OCI-LY1 (cell line): ENCODE measurements around the gene SCAF11.

Source experiments
- H2AFZ ChIP-seq: fragments of 200-600 bp; sonication (generic), shearing (Covaris generic); 2 replicates; pipeline ENCODE4 v1.6.0; 2014; ENCODE audit warnings: antibody characterized with exemption, mild to moderate bottlenecking, low read length
- H3F3A ChIP-seq: fragments of 200-600 bp; sonication (generic), shearing (Covaris generic); 2 replicates; pipeline ENCODE4 v1.6.0; 2014; ENCODE audit warnings: mild to moderate bottlenecking, antibody characterized with exemption, low read length, moderate library complexity; ENCODE audit not compliant: insufficient read depth
- H3K27ac ChIP-seq: fragments of 200-600 bp; sonication (generic); 2 replicates; pipeline ENCODE4 v1.5.1; 2014; ENCODE audit warnings: low read length, mixed run types, mild to moderate bottlenecking, low read depth; ENCODE audit not compliant: poor library complexity, severe bottlenecking
- H3K27me3 ChIP-seq: fragments of 200-600 bp; sonication (generic); 2 replicates; pipeline ENCODE4 v1.6.0; 2014; ENCODE audit warnings: antibody characterized with exemption, mild to moderate bottlenecking, low read length, moderate library complexity; ENCODE audit not compliant: insufficient read depth
- H3K36me3 ChIP-seq: fragments of 200-600 bp; sonication (generic); 2 replicates; pipeline ENCODE4 v1.6.1; 2014; ENCODE audit warnings: mild to moderate bottlenecking, antibody characterized with exemption, low read length, moderate library complexity, mixed read lengths; ENCODE audit not compliant: insufficient read depth
- H3K4me1 ChIP-seq: fragments of 200-600 bp; sonication (generic); 2 replicates; pipeline ENCODE4 v1.5.1; 2014; ENCODE audit warnings: mild to moderate bottlenecking, low read length, moderate library complexity; ENCODE audit not compliant: insufficient read depth, severe bottlenecking
- H3K4me2 ChIP-seq: fragments of 200-600 bp; sonication (generic), shearing (Covaris generic); 2 replicates; pipeline ENCODE4 v1.6.1; 2014; ENCODE audit warnings: low read length
- H3K4me3 ChIP-seq: fragments of 200-600 bp; sonication (generic); 2 replicates; pipeline ENCODE4 v1.5.1; 2014; ENCODE audit warnings: low read length, low read depth, mild to moderate bottlenecking, mixed read lengths; ENCODE audit not compliant: poor library complexity, severe bottlenecking
- H3K79me2 ChIP-seq: fragments of 200-600 bp; shearing (Covaris generic); 2 replicates; pipeline ENCODE4 v1.6.1; 2016; ENCODE audit warnings: mixed run types, low read length, mixed read lengths; ENCODE audit not compliant: insufficient read depth
- H3K9ac ChIP-seq: fragments of 200-600 bp; sonication (generic), shearing (Covaris generic); 2 replicates; pipeline ENCODE4 v1.6.1; 2014; ENCODE audit warnings: mild to moderate bottlenecking, low read length, mixed read lengths
- H3K9me2 ChIP-seq: fragments of 200-600 bp; sonication (generic), shearing (Covaris generic); 2 replicates; pipeline ENCODE4 v1.6.1; 2014; ENCODE audit warnings: low read depth, mild to moderate bottlenecking, low read length, mixed read lengths
- H3K9me3 ChIP-seq: fragments of 200-600 bp; shearing (Covaris generic); 2 replicates; pipeline ENCODE4 v1.6.1; 2014; ENCODE audit warnings: low read length, mixed read lengths
- H4K20me1 ChIP-seq: fragments of 200-600 bp; sonication (generic), shearing (Covaris generic); 2 replicates; pipeline ENCODE4 v1.6.0; 2016; ENCODE audit warnings: mild to moderate bottlenecking, low read length; ENCODE audit not compliant: insufficient read depth
- EZH2 ChIP-seq: fragments of 200-600 bp; sonication (generic), shearing (Covaris generic); IDR thresholded peaks from 2 replicates; pipeline ENCODE4 v1.8.0; 2017; ENCODE audit warnings: borderline replicate concordance, mixed run types, mild to moderate bottlenecking, antibody characterized with exemption, low read length, moderate library complexity, mixed read lengths
- TF ChIP-seq, protein P1 (sequence below): fragments of 200-600 bp; sonication (generic), shearing (Covaris generic); IDR thresholded peaks from 2 replicates; pipeline ENCODE4 v1.5.1; 2017; ENCODE audit warnings: mild to moderate bottlenecking, antibody characterized with exemption, low read length, moderate library complexity, mixed read lengths

Gene SCAF11

GRCh38 chr12:45883187-45883586, 107.2 kb downstream of the SCAF11 start:
- Histone ChIP-seq H2AFZ (no peak overlapping the region), H3K79me2 (no peaks in the 10 kb centered on the region), H4K20me1 (no peaks in the 10 kb centered on the region), H3K9me2 (no peaks in the 10 kb centered on the region), H3K9ac (no peak overlapping the region), H3K9me3 (peaks cover 5% of the 10 kb centered on the region; the same call in 1 of the 2 replicates), H3K36me3 (peaks cover 46% of the 10 kb centered on the region), H3K27ac (no peak overlapping the region), H3K27me3 (no peaks in the 10 kb centered on the region), H3K4me3 (no peak overlapping the region), H3F3A (no peaks in the 10 kb centered on the region), H3K4me1 (no peaks in the 10 kb centered on the region), H3K4me2 (no peak overlapping the region)
- TF ChIP-seq, protein P1, sequence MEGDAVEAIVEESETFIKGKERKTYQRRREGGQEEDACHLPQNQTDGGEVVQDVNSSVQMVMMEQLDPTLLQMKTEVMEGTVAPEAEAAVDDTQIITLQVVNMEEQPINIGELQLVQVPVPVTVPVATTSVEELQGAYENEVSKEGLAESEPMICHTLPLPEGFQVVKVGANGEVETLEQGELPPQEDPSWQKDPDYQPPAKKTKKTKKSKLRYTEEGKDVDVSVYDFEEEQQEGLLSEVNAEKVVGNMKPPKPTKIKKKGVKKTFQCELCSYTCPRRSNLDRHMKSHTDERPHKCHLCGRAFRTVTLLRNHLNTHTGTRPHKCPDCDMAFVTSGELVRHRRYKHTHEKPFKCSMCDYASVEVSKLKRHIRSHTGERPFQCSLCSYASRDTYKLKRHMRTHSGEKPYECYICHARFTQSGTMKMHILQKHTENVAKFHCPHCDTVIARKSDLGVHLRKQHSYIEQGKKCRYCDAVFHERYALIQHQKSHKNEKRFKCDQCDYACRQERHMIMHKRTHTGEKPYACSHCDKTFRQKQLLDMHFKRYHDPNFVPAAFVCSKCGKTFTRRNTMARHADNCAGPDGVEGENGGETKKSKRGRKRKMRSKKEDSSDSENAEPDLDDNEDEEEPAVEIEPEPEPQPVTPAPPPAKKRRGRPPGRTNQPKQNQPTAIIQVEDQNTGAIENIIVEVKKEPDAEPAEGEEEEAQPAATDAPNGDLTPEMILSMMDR: no peak
- TF ChIP-seq EZH2: no peak

DNA sequence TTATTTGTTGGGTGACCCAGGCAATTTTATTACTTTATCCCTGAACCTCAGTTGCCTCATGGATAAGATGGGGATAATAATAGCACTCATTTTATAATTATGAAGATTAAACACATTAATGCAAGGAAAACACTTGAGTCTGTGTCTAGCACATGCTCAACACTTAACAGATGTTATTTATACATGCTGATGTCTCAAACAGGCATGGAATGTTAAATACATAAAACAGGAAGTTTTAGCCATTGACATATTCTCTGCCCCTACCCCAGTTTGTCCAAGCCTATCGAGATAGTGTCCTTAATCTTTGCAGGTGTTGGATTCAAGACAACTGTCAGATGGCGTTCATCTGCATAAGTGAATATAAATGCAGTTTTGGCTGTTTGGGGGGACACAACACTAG, 109.8 kb downstream of the SCAF11 start:
- TF ChIP-seq, protein P1: no peak
- TF ChIP-seq EZH2: no peak

DNA sequence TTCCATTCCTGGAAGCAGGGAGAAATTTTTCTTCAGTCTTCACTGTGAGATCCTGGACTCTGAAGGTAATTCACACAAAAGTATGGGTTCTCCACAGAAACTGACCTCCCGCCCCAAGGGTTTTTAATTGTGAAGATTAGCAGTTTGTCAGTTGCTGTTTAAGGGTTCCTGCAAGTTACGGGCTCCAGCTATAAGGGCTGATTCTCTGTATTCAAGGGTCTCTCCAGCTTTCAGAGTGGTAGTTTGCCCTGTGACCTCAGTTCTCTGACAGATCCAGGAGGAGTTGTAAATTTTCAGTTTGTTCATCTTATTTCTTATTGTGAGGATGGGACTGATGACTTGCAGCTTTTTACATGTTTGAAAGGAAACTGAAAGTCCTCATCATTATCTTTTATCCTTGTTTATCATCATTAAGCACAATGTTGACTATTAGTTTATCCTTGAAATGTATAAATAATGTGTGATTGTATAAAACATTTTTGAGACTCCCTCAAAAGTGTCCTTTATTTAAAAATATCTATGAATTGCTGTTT, 110.9 kb downstream of the SCAF11 start:
- Histone ChIP-seq H3K9me2 (no peaks in the 10 kb centered on the region), H3K36me3 (peaks cover 45% of the 10 kb centered on the region), H3K9me3 (0 out of 2 replicates have a peak, but pooled peaks cover 5% of the 10 kb centered on the region), H3K4me3 (no peak overlapping the region), H3K9ac (no peak overlapping the region), H3K27ac (no peak overlapping the region), H4K20me1 (no peaks in the 10 kb centered on the region), H3K27me3 (no peaks in the 10 kb centered on the region), H3F3A (no peaks in the 10 kb centered on the region), H3K4me1 (no peaks in the 10 kb centered on the region), H2AFZ (no peak overlapping the region), H3K4me2 (no peak overlapping the region), H3K79me2 (no peaks in the 10 kb centered on the region)
- TF ChIP-seq, protein P1: no peak
- TF ChIP-seq EZH2: no peak

More for the DNA sequence above, 109.8 kb downstream of the SCAF11 start:
- Histone ChIP-seq H3K27ac (no peak overlapping the region), H3K79me2 (no peaks in the 10 kb centered on the region), H3K9me2 (no peaks in the 10 kb centered on the region), H3K9me3 (peaks cover 5% of the 10 kb centered on the region; the same call in 1 of the 2 replicates), H3K4me1 (no peaks in the 10 kb centered on the region), H3K4me3 (no peak overlapping the region), H3F3A (no peaks in the 10 kb centered on the region), H3K9ac (no peak overlapping the region), H4K20me1 (no peaks in the 10 kb centered on the region), H3K27me3 (no peaks in the 10 kb centered on the region), H2AFZ (no peak overlapping the region), H3K36me3 (peaks cover 45% of the 10 kb centered on the region), H3K4me2 (no peak overlapping the region)
